Measurements from ENCODE around the gene RAVER2. TPM values are rescaled to one million over a fixed set of nuclear protein-coding genes. Genes with fewer than 3 reads are reported as not detected.
A peak's percentile ranks its signal among the peaks of the same experiment; 100 is the strongest.

RAVER2 gene
- total RNA-seq, 2 donors from 2014 or later: 6.9 to 8.8 TPM

DNA sequence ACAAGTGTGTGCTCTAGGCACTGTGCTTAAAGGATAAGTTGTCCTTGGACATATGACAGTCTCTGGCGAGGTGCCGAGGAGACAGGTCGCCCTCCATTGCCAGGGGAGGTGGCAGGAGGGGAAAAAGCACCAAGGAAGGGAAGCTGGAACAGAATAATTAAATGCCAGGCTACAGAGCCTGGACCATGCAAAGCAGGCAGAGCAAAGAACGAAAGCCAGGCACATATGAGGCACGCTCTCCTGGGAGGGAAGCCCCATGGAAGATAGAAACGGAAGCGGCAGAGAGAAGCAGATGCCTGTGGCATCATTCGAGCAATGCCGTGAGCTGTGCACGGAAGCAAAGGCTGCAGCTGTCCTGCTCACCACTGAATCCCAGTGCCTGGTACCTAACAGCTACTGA, 130.2 kb downstream of the RAVER2 start:
- TF ChIP-seq, protein P1, sequence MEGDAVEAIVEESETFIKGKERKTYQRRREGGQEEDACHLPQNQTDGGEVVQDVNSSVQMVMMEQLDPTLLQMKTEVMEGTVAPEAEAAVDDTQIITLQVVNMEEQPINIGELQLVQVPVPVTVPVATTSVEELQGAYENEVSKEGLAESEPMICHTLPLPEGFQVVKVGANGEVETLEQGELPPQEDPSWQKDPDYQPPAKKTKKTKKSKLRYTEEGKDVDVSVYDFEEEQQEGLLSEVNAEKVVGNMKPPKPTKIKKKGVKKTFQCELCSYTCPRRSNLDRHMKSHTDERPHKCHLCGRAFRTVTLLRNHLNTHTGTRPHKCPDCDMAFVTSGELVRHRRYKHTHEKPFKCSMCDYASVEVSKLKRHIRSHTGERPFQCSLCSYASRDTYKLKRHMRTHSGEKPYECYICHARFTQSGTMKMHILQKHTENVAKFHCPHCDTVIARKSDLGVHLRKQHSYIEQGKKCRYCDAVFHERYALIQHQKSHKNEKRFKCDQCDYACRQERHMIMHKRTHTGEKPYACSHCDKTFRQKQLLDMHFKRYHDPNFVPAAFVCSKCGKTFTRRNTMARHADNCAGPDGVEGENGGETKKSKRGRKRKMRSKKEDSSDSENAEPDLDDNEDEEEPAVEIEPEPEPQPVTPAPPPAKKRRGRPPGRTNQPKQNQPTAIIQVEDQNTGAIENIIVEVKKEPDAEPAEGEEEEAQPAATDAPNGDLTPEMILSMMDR (IDR thresholded peaks at IDR 0.05): no peak
- TF ChIP-seq POLR2A (IDR thresholded peaks at IDR 0.05): no peak
- DNase-seq (peak in 1 of 4 donors; percentile 53), ATAC-seq (no peak)
- H3K36me3 ChIP-seq (replicated peaks in 1 of 2; ENCODE audit: insufficient read depth in 1 of 2, low read depth in 2 of 2): peaks cover 0 to 13% of the 10 kb centered on the region in 2 donors
- intact Hi-C loops (cut with DNase I): no loop called here
- WGBS, 2 donors: 61 to 72% methylated on average over 10 of the region's 10 CpGs
- H3K9me3 ChIP-seq: no peaks in the 10 kb centered on the region
- peaks cover 39% of the 10 kb centered on the region for H3K4me1 ChIP-seq
- no peak overlapping the region for H3K4me3 ChIP-seq
- no peaks in the 10 kb centered on the region for H3K27me3 ChIP-seq
- H3K27ac ChIP-seq: peak overlapping the region in 2 of 4 donors; percentile 22 to 29

DNA sequence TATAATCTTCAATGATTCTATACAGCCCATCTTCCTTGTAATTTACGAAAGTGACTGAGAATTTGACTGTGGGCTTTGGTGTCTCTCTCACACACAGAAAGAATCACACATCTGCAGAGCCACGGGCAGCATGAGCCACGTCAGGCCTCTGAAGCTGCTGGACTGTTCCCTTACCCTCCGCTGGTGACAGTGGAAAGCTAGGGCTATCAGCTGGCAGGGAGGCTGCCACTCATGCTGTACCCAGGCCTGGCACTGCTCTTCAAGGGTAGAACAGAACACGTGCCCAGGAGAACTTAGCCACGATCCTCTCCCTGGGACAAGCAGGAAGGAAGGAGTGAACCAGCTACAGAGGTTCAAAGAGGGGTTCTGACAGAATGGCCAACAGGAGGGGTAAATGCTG, 130.7 kb downstream of the RAVER2 start:
- no peak for ATAC-seq
- WGBS, 2 donors: 47 to 64% methylated on average over 6 of the region's 6 CpGs
- Histone ChIP-seq H3K9me3 (no peaks in the 10 kb centered on the region), H3K27me3 (no peaks in the 10 kb centered on the region), H3K36me3 (replicated peaks in 1 of 2; ENCODE audit: insufficient read depth in 1 of 2, low read depth in 2 of 2) (peaks cover 0 to 13% of the 10 kb centered on the region in 2 donors), H3K27ac (peak overlapping the region in 2 of 4 donors; percentile 22 to 29), H3K4me1 (peaks cover 39% of the 10 kb centered on the region), H3K4me3 (no peak overlapping the region)
- DNase-seq: peak in 3 of 4 donors; percentile 27 to 57 (median 49)
- intact Hi-C loops (cut with DNase I): no loop called here
- TF ChIP-seq POLR2A (IDR thresholded peaks at IDR 0.05): no peak
- TF ChIP-seq, protein P1 (IDR thresholded peaks at IDR 0.05): no peak

GRCh38 chr1:64877151-64877550, 132.3 kb downstream of the RAVER2 start:
- Histone ChIP-seq H3K36me3 (replicated peaks in 1 of 2; ENCODE audit: insufficient read depth in 1 of 2, low read depth in 2 of 2) (peaks cover 0 to 9% of the 10 kb centered on the region in 2 donors), H3K9me3 (no peaks in the 10 kb centered on the region), H3K4me1 (peaks cover 39% of the 10 kb centered on the region), H3K27me3 (no peaks in the 10 kb centered on the region), H3K4me3 (no peak overlapping the region), H3K27ac (peak overlapping the region in 3 of 4 donors; percentile 35 to 57 (median 41))
- WGBS, 2 donors: 76 to 79% methylated on average over 2 of the region's 2 CpGs
- no peak for DNase-seq
- TF ChIP-seq, protein P1 (IDR thresholded peaks at IDR 0.05): no peak
- TF ChIP-seq POLR2A (IDR thresholded peaks at IDR 0.05): no peak
- intact Hi-C loops (cut with DNase I): no loop called here
- no peak for ATAC-seq

DNA sequence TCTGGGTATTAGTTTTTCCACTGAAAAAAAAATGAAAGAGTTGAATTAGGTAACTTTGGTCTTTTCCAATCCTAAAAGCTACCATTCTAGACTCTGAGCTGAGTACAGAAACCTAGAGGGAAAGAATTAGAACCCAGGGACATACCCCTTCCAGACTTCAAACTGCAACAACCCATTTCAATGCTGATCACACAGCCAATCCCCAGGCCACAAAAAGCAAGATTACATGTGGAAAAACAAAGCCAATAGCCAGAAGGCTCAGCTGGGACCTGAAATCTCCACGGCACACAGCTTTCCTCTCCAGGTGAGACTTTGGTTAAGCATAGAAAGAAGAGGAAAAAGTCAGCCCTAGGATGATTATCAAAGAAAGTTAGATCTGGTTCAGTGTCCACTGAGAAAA, 132.7 kb downstream of the RAVER2 start:
- ATAC-seq (no peak), DNase-seq (peak in 1 of 4 donors; percentile 17)
- intact Hi-C loops (cut with DNase I): no loop called here
- WGBS, 2 donors: 37 to 45% methylated on average over 1 of the region's 1 CpG
- peaks cover 39% of the 10 kb centered on the region for H3K4me1 ChIP-seq
- no peaks in the 10 kb centered on the region for H3K27me3 ChIP-seq
- no peaks in the 10 kb centered on the region for H3K9me3 ChIP-seq
- H3K27ac ChIP-seq: peak overlapping the region in 3 of 4 donors; percentile 35 to 57 (median 41)
- H3K36me3 ChIP-seq (replicated peaks in 1 of 2; ENCODE audit: insufficient read depth in 1 of 2, low read depth in 2 of 2): peaks cover 0 to 10% of the 10 kb centered on the region in 2 donors
- TF ChIP-seq, protein P1 (IDR thresholded peaks at IDR 0.05): no peak
- TF ChIP-seq POLR2A (IDR thresholded peaks at IDR 0.05): no peak
- no peak overlapping the region for H3K4me3 ChIP-seq

DNA sequence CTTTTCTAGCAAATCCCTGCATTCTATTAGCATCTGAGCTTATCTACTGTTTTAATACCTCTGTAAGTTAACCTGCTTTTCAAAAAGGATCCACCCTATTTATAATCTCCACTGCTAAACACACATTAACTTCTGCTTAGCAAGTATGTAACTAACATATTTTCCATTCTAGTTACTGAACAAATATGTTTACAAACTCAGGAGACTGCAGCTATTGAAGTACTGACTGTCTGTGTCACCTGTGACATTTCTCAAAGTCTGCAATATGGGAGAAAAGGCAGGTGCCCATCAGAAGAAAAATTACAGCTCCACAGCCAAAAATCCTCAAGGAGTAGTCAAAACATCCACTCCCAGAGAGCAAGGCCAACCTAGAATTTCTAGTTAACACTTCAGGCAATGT, 133.2 kb downstream of the RAVER2 start:
- Histone ChIP-seq H3K4me1 (peaks cover 39% of the 10 kb centered on the region), H3K27ac (peak overlapping the region in 3 of 4 donors; percentile 35 to 57 (median 41)), H3K36me3 (replicated peaks in 1 of 2; ENCODE audit: insufficient read depth in 1 of 2, low read depth in 2 of 2) (peaks cover 0 to 10% of the 10 kb centered on the region in 2 donors), H3K27me3 (no peaks in the 10 kb centered on the region), H3K4me3 (no peak overlapping the region), H3K9me3 (no peaks in the 10 kb centered on the region)
- intact Hi-C loops (cut with DNase I): no loop called here
- peak in 2 of 4 donors; percentile 28 to 33 for DNase-seq
- peak; percentile 52 for ATAC-seq
- TF ChIP-seq, protein P1 (IDR thresholded peaks at IDR 0.05): no peak
- TF ChIP-seq POLR2A (IDR thresholded peaks at IDR 0.05): no peak

All from body of pancreas (tissue), 4 donors.